ENCODE measurements around the gene RBM45.

DNA sequence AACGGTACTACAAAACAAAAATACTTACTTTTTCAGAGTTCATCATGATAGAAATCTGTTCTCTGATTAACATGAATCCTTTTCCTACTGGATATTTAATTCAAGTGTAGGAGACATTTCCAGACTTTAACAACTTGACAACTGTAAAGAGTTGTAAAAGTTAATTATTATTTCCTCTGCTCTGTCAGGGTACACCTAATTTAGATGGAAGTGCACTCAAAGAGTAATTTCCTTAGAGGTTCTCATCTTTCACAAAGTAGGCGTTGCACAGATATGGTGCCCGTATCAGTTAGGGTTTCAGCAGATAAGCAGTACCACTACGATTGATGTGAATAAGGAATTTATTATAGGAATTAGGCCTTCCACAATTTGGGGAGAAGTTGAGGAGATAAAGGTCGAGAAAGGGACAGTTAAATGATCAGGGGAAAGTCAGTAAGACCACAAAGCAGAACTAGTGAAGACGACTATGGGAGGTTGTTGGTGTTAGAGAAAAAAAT lies 23.4 kb upstream of the RBM45 start:
- TF ChIP-seq, protein P1, sequence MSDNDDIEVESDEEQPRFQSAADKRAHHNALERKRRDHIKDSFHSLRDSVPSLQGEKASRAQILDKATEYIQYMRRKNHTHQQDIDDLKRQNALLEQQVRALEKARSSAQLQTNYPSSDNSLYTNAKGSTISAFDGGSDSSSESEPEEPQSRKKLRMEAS (IDR thresholded peaks at IDR 0.05): no peak
- TF ChIP-seq TAF1 (IDR thresholded peaks at IDR 0.05; ENCODE audit: low read depth) (no peak), FOXM1 (IDR thresholded peaks at IDR 0.05; ENCODE audit: borderline replicate concordance, low read depth) (no peak), EGR1 (IDR thresholded peaks at IDR 0.05) (no peak), TCF12 (IDR thresholded peaks at IDR 0.05; ENCODE audit: low read depth) (no peak), CEBPB (IDR thresholded peaks at IDR 0.05) (no peak), EP300 (IDR thresholded peaks at IDR 0.05; ENCODE audit: borderline replicate concordance) (no peak), RAD21 (IDR thresholded peaks at IDR 0.05; ENCODE audit: low read depth) (no peak)
- TF ChIP-seq, protein P2, sequence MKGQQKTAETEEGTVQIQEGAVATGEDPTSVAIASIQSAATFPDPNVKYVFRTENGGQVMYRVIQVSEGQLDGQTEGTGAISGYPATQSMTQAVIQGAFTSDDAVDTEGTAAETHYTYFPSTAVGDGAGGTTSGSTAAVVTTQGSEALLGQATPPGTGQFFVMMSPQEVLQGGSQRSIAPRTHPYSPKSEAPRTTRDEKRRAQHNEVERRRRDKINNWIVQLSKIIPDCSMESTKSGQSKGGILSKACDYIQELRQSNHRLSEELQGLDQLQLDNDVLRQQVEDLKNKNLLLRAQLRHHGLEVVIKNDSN (IDR thresholded peaks at IDR 0.05): no peak
- TF ChIP-seq, protein P3, sequence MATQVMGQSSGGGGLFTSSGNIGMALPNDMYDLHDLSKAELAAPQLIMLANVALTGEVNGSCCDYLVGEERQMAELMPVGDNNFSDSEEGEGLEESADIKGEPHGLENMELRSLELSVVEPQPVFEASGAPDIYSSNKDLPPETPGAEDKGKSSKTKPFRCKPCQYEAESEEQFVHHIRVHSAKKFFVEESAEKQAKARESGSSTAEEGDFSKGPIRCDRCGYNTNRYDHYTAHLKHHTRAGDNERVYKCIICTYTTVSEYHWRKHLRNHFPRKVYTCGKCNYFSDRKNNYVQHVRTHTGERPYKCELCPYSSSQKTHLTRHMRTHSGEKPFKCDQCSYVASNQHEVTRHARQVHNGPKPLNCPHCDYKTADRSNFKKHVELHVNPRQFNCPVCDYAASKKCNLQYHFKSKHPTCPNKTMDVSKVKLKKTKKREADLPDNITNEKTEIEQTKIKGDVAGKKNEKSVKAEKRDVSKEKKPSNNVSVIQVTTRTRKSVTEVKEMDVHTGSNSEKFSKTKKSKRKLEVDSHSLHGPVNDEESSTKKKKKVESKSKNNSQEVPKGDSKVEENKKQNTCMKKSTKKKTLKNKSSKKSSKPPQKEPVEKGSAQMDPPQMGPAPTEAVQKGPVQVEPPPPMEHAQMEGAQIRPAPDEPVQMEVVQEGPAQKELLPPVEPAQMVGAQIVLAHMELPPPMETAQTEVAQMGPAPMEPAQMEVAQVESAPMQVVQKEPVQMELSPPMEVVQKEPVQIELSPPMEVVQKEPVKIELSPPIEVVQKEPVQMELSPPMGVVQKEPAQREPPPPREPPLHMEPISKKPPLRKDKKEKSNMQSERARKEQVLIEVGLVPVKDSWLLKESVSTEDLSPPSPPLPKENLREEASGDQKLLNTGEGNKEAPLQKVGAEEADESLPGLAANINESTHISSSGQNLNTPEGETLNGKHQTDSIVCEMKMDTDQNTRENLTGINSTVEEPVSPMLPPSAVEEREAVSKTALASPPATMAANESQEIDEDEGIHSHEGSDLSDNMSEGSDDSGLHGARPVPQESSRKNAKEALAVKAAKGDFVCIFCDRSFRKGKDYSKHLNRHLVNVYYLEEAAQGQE (IDR thresholded peaks at IDR 0.05; ENCODE audit: low read depth): no peak
